K562 (cell line): ENCODE results near the gene SHROOM3. TPM values are rescaled to one million over a fixed set of nuclear protein-coding genes. Genes with fewer than 3 reads are reported as not detected.

Experiments
- CEBPZ ChIP-seq: fragments of 150-350 bp; IDR thresholded peaks from 2 replicates; pipeline ENCODE4 v1.6.1; 2014; ENCODE audit warnings: low read depth, mild to moderate bottlenecking, low read length, borderline replicate concordance
- MGA ChIP-seq: fragments of 450-650 bp; IDR thresholded peaks from 2 replicates; pipeline ENCODE4 v1.6.1; 2016; ENCODE audit warnings: mild to moderate bottlenecking, moderate library complexity
- NONO ChIP-seq, 2 experiments: fragments of 200-400 bp in 1 of 2; fragments of 450-650 bp in 1 of 2; formaldehyde crosslinking in 1 of 2; IDR thresholded peaks; 2 replicates each; pipeline ENCODE4 v1.6.1; 2017; ENCODE audit warnings: low read depth in 2 of 2, mild to moderate bottlenecking in 2 of 2, moderate library complexity in 2 of 2, low read length in 1 of 2
- PATZ1 ChIP-seq: fragments of 250-450 bp; sonication (Bioruptor Pico); IDR thresholded peaks from 2 replicates; pipeline ENCODE4 v1.5.0; 2020; ENCODE audit warnings: mild to moderate bottlenecking, borderline replicate concordance
- SIRT6 ChIP-seq: IDR thresholded peaks from one replicate; pipeline ENCODE4 v1.6.1; 2012; ENCODE audit warnings: low read depth, mild to moderate bottlenecking, control low read depth, inconsistent platforms, low read length, moderate library complexity
- polyA plus RNA-seq, 8 experiments: library from polyadenylated mRNA; depleted of rRNA in 4 of 8; stranded (reverse) in 5 of 8; unstranded in 3 of 8; fragments of >200 nt; fragmentation: Nextera tagmentation in 2 of 8; fragmentation: Illumina TruSeq in 1 of 8; extraction: Ambion mirVana in 2 of 8; extraction: Trizol in 1 of 8; gene quantifications; 2 replicates each; pipeline versions ENCODE4 v1.2.1 to v1.2.3, GENCODE V29; 2011 to 2014; ENCODE audit warnings: inconsistent platforms in 1 of 8, missing spikeins in 1 of 8
- total RNA-seq, 7 experiments: library from RNA; depleted of rRNA in 6 of 7; stranded (reverse); fragments of >200 nt in 6 of 7; fragmentation: Illumina TruSeq in 2 of 7; extraction: Trizol in 2 of 7; gene quantifications; 2 replicates each; pipeline versions ENCODE4 v1.2.1 to v1.2.3, GENCODE V29; 2011 to 2021; ENCODE audit warnings: low replicate concordance in 1 of 7
- TF ChIP-seq, protein P1 (sequence below): fragments of 250-450 bp; sonication (Bioruptor Pico); IDR thresholded peaks from 2 replicates; pipeline ENCODE4 v1.4.0; 2020

The SHROOM3 gene
- total and polyA plus RNA-seq, 9 of the 15 experiments (the other 6 are each of a cell fraction or from before 2014, with no cell fraction given): 0.01 to 0.07 TPM; not detected in 7

DNA sequence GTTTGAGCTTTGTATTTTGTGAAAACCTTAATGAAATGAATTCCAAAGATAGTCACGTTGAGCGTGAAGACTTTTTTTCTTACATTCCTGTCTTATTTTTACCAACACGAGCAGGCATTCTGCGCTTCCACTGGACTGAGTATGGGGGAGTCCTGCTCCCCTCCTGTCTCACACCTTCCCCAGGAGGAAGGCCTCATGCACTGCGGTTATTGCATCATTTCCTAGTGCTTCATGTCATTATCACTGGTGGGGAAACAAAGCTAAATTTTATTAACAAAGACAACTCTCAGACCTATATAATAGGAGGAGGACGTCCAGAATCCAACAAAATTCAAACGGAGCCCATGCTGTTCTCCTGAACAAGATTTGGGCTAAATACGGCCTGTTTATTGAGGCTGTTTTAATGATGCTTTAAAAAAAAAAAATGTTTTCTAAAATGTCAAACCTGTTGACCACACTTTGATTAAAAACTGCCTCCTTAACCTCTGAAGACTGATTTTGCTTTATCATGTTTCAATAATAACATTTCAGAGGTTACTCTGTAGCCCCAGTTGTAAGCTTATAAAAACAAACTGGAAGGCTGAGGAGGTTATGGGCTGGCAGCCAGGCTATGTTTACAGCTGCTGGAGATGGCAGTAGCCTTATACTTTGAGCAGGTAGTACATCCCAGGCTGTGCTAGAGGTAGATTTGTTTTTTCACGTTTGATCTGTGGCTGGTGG is 344.9 kb downstream of the SHROOM3 start (continued):
- TF ChIP-seq CEBPZ: no peak
- no peak for TF ChIP-seq PATZ1 (CRISPR knock-in tag)
- TF ChIP-seq SIRT6: no peak
- no peak for TF ChIP-seq NONO (IDR thresholded peaks at IDR 0.05; ENCODE audit: low read depth in 2 of 2, low read length in 1 of 2)
- TF ChIP-seq, protein P1, sequence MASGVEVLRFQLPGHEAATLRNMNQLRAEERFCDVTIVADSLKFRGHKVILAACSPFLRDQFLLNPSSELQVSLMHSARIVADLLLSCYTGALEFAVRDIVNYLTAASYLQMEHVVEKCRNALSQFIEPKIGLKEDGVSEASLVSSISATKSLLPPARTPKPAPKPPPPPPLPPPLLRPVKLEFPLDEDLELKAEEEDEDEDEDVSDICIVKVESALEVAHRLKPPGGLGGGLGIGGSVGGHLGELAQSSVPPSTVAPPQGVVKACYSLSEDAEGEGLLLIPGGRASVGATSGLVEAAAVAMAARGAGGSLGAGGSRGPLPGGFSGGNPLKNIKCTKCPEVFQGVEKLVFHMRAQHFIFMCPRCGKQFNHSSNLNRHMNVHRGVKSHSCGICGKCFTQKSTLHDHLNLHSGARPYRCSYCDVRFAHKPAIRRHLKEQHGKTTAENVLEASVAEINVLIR: no peak
- peak; percentile 50 for TF ChIP-seq MGA
